Colonic mucosa (tissue), 4 donors: ENCODE measurements around the gene C1orf105. TPM values are rescaled to one million over a fixed set of nuclear protein-coding genes. Genes with fewer than 3 reads are reported as not detected.

ENCODE experiments used
- DNase-seq: peaks from one replicate; pipeline ENCODE4 v3.0.0-alpha.2; 2020
- H3K27ac ChIP-seq: fragments of 200-600 bp; one replicate; pipeline ENCODE4 v1.8.0; 2021
- H3K27me3 ChIP-seq: fragments of 200-600 bp; one replicate; pipeline ENCODE4 v1.8.0; 2021
- H3K36me3 ChIP-seq: fragments of 200-600 bp; one replicate; pipeline ENCODE4 v1.8.0; 2021
- H3K4me1 ChIP-seq: fragments of 200-600 bp; one replicate; pipeline ENCODE4 v1.8.0; 2021; ENCODE audit warnings: mild to moderate bottlenecking
- H3K4me3 ChIP-seq: fragments of 200-600 bp; one replicate; pipeline ENCODE4 v1.8.0; 2021
- H3K9ac ChIP-seq, 2 donors: one replicate each; pipeline ENCODE4 v1.7.0; 2013; ENCODE audit warnings: control low read depth in 2 of 2, low read depth in 2 of 2, low read length in 2 of 2
- H3K9me3 ChIP-seq: fragments of 200-600 bp; one replicate; pipeline ENCODE4 v1.8.0; 2021
- CTCF ChIP-seq: fragments of 200-600 bp; IDR thresholded peaks from one replicate; pipeline ENCODE4 v1.8.0; 2022; ENCODE audit warnings: antibody characterized with exemption, mild to moderate bottlenecking
- intact Hi-C: fragments of 100-400 bp; cut with DNase I; formaldehyde crosslinking; loops from one replicate; pipeline ENCODE4 v1.14.1; 2022
- total RNA-seq, 2 donors: library from RNA; stranded (reverse); fragmentation: NEBNext Ultra II Directional in 1 of 2; extraction: Animal tissue kit (Norgen Biotek cat#: 25700) in 1 of 2; gene quantifications; one replicate each; pipeline ENCODE4 v1.2.1, GENCODE V29; 2021
- donor health status: healthy.
- donor health status: DM: no; HTN: no; CAD: no.
- donor health status: DM: no; HTN: no; CAD: no.

C1orf105 gene
- total RNA-seq, 2 donors from 2014 or later = not detected

GRCh38 chr1:172496678-172497077 is 76.2 kb downstream of the C1orf105 start:
- Histone ChIP-seq H3K27me3 (no peaks in the 10 kb centered on the region), H3K36me3 (no peaks in the 10 kb centered on the region), H3K27ac (no peak overlapping the region), H3K4me3 (no peak overlapping the region), H3K9ac (no peak overlapping the region), H3K9me3 (no peaks in the 10 kb centered on the region), H3K4me1 (no peaks in the 10 kb centered on the region)
- DNase-seq = no peak
- intact Hi-C loops = no loop called here
- TF ChIP-seq CTCF = no peak

GRCh38 chr1:172497230-172497629 is 76.7 kb downstream of the C1orf105 start:
- no peaks in the 10 kb centered on the region for H3K4me1 ChIP-seq
- H3K9me3 ChIP-seq = no peaks in the 10 kb centered on the region
- H3K27me3 ChIP-seq = no peaks in the 10 kb centered on the region
- no peak for TF ChIP-seq CTCF
- DNase-seq = no peak
- H3K36me3 ChIP-seq = no peaks in the 10 kb centered on the region
- intact Hi-C loops = no loop called here
- no peak overlapping the region for H3K4me3 ChIP-seq
- no peak overlapping the region for H3K9ac ChIP-seq
- no peak overlapping the region for H3K27ac ChIP-seq

- no peaks in the 10 kb centered on the region for H3K4me1 ChIP-seq
Observed at GRCh38 chr1:172498857-172499256, 78.4 kb downstream of the C1orf105 start.

GRCh38 chr1:172499636-172500141 is 79.2 kb downstream of the C1orf105 start:
- Histone ChIP-seq H3K4me3 (no peak overlapping the region), H3K9ac (no peak overlapping the region), H3K36me3 (no peaks in the 10 kb centered on the region), H3K27me3 (no peaks in the 10 kb centered on the region), H3K9me3 (no peaks in the 10 kb centered on the region), H3K4me1 (no peaks in the 10 kb centered on the region), H3K27ac (no peak overlapping the region)
- intact Hi-C loops = no loop called here
- TF ChIP-seq CTCF = no peak
- DNase-seq = peak; percentile 24

More at GRCh38 chr1:172498857-172499256, 78.4 kb downstream of the C1orf105 start:
- Histone ChIP-seq H3K27ac (no peak overlapping the region), H3K36me3 (no peaks in the 10 kb centered on the region), H3K27me3 (no peaks in the 10 kb centered on the region), H3K9me3 (no peaks in the 10 kb centered on the region), H3K4me3 (no peak overlapping the region), H3K9ac (no peak overlapping the region)
- no peak for DNase-seq
- intact Hi-C loops = no loop called here
- TF ChIP-seq CTCF = no peak

- Histone ChIP-seq H3K4me3 (no peak overlapping the region), H3K27ac (no peak overlapping the region), H3K9me3 (no peaks in the 10 kb centered on the region), H3K27me3 (no peaks in the 10 kb centered on the region), H3K36me3 (no peaks in the 10 kb centered on the region), H3K4me1 (no peaks in the 10 kb centered on the region), H3K9ac (no peak overlapping the region)
- no peak for DNase-seq
- intact Hi-C loops = no loop called here
- no peak for TF ChIP-seq CTCF
Observed at GRCh38 chr1:172500207-172500606, 79.7 kb downstream of the C1orf105 start.
